Neuron (in vitro differentiated cells): ENCODE results near the gene CEP131.

ENCODE experiments used
- H2AFZ ChIP-seq: one replicate; pipeline ENCODE4 v1.6.1; 2013; ENCODE audit warnings: low read depth, mild to moderate bottlenecking, inconsistent platforms, low read length, moderate library complexity
- H3K27me3 ChIP-seq: one replicate; pipeline ENCODE4 v1.6.1; 2013; ENCODE audit warnings: low read length; ENCODE audit not compliant: insufficient read depth
- H3K36me3 ChIP-seq: one replicate; pipeline ENCODE4 v1.6.1; 2013; ENCODE audit warnings: low read length; ENCODE audit not compliant: insufficient read depth
- H3K4me1 ChIP-seq: one replicate; pipeline ENCODE4 v1.6.1; 2013; ENCODE audit warnings: low read length; ENCODE audit not compliant: insufficient read depth
- H3K4me3 ChIP-seq: 2 replicates; pipeline ENCODE4 v1.5.1; 2013; ENCODE audit warnings: mild to moderate bottlenecking, low read length, moderate library complexity
- H3K9me3 ChIP-seq: one replicate; pipeline ENCODE4 v1.6.1; 2013; ENCODE audit warnings: low read length

CEP131 gene

DNA sequence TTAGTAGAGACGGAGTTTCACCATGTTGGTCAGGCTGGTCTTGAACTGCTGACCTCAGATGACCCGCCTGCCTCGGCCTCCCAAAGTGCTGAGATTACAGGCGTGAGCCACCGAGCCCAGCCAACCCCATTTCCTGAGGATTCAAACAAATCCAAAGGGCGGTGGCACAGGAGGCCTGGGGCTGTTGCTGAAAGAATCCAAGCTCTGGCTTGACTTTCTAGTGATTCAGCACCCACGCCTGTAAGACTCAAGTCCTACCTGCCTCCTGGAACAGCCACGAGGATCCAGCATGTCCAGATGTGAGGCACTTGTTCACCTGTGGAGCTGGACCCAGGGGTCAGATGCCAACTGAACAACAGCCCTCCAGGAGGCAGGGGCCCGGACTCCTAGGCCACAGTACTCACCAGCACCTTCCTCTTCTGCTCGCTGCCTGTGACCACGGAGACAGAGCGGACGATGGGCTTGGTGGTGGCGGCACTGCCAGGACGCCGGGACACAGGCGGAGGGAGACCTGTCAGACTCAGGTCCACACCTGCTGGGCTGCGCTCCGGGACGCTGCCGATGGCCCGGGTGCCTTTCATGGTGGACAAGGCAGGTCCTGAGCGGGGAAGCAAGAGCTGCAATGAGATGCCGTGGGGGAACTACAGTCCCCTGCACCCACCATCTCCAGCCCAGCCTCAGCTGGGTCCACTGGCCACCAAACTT is 3.1 kb downstream of the CEP131 start:
- H3K36me3 ChIP-seq: peaks cover 34% of the 10 kb centered on the region
- no peaks in the 10 kb centered on the region for H3K27me3 ChIP-seq
- H3K4me1 ChIP-seq: peaks cover 15% of the 10 kb centered on the region
- H3K4me3 ChIP-seq: no peak overlapping the region
- no peak overlapping the region for H2AFZ ChIP-seq
- no peaks in the 10 kb centered on the region for H3K9me3 ChIP-seq

DNA sequence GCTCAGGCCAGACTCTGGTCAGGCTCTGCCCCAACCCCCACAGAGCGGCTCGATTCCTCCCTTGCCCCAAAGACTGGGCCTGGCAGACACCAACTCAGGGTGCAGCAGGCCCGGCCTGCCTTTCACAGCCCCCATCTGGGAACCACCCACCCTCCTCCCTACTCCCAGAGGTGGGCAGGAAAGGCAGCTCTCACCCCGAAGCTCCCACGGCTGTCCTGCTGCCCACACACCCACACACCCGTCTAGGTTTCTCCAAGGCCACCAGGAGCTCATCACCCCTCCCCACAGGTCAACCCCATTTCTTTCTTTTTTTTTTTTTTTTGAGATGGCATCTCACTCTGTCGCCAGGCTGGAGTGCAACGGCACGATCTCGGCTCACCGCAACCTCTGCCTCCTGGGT is 3.8 kb downstream of the CEP131 start:
- Histone ChIP-seq H3K36me3 (peaks cover 34% of the 10 kb centered on the region), H3K27me3 (no peaks in the 10 kb centered on the region), H3K4me3 (no peak overlapping the region), H3K4me1 (peaks cover 15% of the 10 kb centered on the region), H3K9me3 (no peaks in the 10 kb centered on the region), H2AFZ (no peak overlapping the region)

DNA sequence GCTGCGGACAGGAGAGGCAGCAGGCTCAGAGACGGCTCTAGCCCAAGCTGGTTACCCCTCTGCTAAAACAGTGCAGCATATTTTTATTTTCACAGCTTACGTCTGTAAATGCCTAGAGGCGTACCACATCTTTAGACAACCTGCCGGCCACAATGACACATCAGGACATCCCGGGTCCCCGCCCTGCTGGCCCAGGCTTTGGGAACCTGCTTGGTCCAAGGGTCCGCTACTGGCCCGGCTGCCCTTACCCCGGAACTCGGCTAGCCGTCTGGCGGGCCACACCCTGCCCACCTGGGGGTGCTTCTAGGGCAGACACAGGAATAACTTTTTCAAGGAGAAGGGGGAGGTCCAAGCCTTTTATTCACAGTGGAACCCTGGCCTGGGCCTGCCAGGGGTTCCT is 4.3 kb downstream of the CEP131 start:
- Histone ChIP-seq H3K36me3 (peaks cover 34% of the 10 kb centered on the region), H2AFZ (no peak overlapping the region), H3K4me1 (peaks cover 13% of the 10 kb centered on the region), H3K27me3 (no peaks in the 10 kb centered on the region), H3K9me3 (no peaks in the 10 kb centered on the region), H3K4me3 (no peak overlapping the region)

DNA sequence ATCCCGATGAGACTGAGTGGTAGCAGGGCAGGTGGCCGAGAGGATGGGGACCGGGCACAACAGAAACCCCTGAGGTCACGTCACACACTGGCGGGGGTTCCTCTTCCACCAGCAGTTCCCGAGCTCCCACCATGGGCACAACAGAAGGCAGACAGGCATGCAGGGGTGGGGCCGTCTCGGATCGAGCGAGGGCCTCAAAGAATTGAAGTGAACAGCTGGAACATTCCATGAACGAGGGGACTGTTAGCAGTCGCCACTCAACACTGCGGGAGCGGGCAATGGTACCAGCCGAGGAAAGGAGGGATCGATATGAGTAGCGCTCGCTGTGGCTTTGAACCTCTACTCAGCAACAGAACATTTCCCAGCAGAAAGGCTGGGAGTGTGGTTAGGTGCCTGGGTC is 5.3 kb downstream of the CEP131 start:
- Histone ChIP-seq H3K36me3 (peaks cover 34% of the 10 kb centered on the region), H3K9me3 (no peaks in the 10 kb centered on the region), H3K4me3 (no peak overlapping the region), H3K27me3 (no peaks in the 10 kb centered on the region), H2AFZ (no peak overlapping the region), H3K4me1 (peaks cover 13% of the 10 kb centered on the region)

DNA sequence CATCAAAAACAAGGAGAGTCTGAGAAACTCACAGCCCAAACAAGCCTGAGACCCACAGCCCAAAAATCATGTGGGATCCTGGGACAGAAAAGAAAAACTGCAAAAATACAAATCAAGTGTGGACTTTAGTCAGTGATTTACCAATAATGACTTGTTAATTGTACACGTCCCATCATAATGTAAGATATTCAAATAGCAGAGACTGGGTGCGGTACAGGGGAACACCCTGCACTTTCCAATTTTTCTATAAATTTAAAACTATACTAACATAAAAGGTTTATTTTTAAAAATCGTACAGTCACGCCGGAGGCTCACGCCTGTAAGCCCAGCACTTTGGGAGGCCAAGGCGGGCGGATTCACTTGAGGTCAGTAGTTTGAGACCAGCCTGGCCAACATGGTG is 8.8 kb downstream of the CEP131 start:
- H3K36me3 ChIP-seq: peaks cover 29% of the 10 kb centered on the region
- no peak overlapping the region for H3K4me3 ChIP-seq

DNA sequence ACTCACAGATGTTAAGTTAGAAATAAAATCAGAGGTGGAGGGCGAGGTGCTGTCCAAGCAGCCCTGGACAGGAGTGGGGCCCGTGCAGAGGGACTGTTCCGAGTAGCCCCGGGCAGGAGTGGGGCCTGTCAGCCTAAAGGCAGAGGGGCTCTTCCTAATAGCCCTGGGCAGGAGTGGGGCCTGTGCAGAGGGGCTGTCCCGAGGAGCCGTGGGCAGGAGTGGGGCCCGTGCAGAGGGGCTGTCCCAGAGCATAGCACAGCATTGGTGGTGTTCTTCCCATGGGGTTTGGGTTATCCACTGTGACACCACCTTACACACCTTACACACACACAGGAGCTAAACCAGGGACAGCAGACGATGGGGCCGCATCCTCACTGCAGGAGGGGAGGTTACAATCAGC is 10.4 kb downstream of the CEP131 start:
- H3K4me1 ChIP-seq: no peaks in the 10 kb centered on the region
- H3K36me3 ChIP-seq: peaks cover 20% of the 10 kb centered on the region
- no peak overlapping the region for H3K4me3 ChIP-seq
- no peaks in the 10 kb centered on the region for H3K9me3 ChIP-seq
- no peaks in the 10 kb centered on the region for H3K27me3 ChIP-seq
- no peak overlapping the region for H2AFZ ChIP-seq

More for the DNA sequence above, 8.8 kb downstream of the CEP131 start:
- Histone ChIP-seq H3K9me3 (no peaks in the 10 kb centered on the region), H3K4me1 (no peaks in the 10 kb centered on the region), H2AFZ (no peak overlapping the region), H3K27me3 (no peaks in the 10 kb centered on the region)

DNA sequence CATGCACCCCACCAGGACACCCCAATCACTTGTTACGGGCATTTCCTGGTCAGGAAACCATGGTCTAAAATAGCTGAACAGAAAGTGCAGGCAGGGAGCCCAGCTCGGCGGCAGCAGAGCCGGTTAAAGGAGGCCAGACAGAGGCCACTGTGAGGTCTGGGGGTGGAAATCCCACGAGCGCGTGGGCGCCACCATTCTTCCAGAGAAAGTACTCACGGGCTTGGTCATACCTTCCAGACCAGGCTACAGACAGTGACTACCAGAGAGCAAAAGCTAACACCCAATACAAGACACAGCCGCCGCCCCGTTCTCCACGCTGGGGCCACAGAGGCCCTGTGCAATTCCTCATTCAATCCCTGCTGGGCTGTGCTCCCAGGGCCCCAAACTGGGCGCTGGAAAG is 11.9 kb downstream of the CEP131 start:
- Histone ChIP-seq H3K4me1 (no peaks in the 10 kb centered on the region), H2AFZ (no peak overlapping the region), H3K27me3 (no peaks in the 10 kb centered on the region), H3K9me3 (no peaks in the 10 kb centered on the region), H3K36me3 (peaks cover 17% of the 10 kb centered on the region), H3K4me3 (no peak overlapping the region)

DNA sequence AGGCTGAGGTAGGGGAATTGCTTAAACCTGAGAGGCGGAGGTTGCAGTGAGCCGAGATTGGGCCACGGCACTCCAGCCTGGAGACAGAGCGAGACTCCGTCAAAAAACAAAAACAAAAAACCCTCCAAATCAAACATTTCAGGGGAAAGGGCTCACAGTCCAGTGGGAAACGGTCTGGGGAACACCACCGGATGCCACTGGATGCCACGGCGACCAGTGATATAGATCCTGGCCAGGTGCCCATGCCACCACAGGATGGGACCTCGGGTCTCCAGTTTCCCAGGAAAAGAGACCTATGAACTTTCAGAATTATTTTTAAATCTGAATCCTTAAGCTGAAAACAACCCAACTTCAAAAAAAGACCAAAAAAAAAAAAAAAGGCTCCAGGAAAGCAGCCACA is 12.3 kb downstream of the CEP131 start:
- Histone ChIP-seq H3K36me3 (peaks cover 19% of the 10 kb centered on the region), H3K27me3 (no peaks in the 10 kb centered on the region), H2AFZ (no peak overlapping the region), H3K9me3 (no peaks in the 10 kb centered on the region), H3K4me3 (no peak overlapping the region), H3K4me1 (no peaks in the 10 kb centered on the region)

DNA sequence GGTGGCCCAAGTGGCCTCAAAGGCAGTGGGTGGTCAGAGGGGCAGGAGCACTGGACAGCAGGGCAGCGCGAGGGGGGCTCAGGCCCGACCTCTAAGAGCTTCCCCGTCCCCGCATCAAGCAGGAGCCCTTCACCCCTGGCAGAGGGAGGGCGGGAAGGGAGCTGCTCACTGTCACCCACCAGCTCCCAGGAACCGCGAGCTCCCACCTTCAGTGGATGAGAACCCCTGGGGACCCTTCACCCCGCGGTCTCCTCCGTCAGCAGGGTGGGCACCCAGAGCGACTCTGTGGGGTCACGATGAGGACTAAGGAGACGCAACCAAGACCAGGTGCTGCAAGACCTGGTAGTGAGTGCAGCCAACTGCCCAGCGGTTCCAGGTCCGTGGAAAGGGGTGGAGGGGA is 13.6 kb downstream of the CEP131 start:
- no peak overlapping the region for H3K4me3 ChIP-seq
- no peaks in the 10 kb centered on the region for H3K27me3 ChIP-seq
- no peak overlapping the region for H2AFZ ChIP-seq
- no peaks in the 10 kb centered on the region for H3K4me1 ChIP-seq
- H3K36me3 ChIP-seq: peaks cover 27% of the 10 kb centered on the region
- no peaks in the 10 kb centered on the region for H3K9me3 ChIP-seq

DNA sequence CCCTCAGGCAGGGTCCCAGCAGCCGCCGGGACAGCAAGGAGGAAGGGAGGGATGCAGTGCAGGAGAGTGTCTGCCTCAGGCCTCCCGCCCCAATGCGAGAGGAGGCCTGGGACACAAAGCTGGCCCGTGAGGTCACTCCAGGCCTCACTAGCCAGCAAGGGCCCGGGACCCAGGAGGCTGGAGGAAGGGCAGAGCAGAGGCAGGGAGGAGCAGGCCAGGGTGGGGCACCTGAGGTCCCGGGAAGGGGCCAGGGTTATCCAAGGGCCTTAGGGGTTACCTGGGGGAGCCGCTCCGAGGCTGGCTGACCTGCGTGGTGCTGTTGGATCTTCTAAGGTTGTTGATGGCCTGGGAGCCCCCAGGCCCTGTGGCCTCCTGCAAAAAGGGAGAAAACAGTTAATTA is 14.1 kb downstream of the CEP131 start:
- Histone ChIP-seq H3K36me3 (peaks cover 31% of the 10 kb centered on the region), H3K4me1 (no peaks in the 10 kb centered on the region), H2AFZ (no peak overlapping the region), H3K9me3 (no peaks in the 10 kb centered on the region), H3K4me3 (no peak overlapping the region), H3K27me3 (no peaks in the 10 kb centered on the region)

DNA sequence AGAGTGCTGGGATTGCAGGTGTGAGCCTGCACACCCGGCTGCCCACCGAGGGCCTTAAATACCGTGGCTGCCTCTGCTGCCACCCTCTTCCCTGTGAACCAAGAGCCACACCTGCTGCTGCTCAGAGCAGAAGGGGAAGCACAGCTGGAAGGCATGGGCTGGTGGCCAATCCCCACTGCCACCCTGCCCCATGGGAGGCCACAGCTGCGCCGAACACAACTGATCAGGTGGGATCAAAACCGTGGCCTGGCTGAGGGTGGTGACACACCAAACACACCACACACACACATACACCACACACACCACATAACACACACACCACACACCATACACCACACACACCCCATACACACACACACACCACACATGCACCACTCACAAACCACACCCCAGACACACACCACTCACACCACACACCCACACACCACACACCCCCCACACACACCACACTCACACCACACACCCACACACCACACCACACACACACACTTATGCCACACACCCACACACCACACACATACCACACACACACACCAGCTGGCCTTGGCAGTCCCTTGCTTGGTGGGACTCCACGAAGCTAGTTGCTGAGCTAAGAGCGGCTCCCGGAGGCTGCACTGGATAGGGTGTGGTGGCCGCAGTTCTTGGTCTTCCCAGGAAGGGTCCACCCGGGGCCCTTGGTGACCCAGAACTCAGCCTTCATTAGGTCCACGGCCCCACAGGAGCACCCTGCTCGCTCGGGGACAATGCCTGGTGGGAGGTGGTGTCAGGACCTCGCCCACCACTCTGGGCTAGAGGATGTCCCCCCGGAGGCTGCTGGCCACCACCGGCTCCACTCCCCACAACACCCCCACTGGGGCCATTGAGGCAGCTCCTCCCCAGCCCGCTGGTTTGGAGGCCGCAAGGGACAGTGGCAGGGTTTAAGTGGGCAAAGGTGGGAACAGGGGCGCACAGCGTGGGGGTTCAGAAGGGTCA is 14.9 kb downstream of the CEP131 start:
- Histone ChIP-seq H3K4me3 (no peak overlapping the region), H3K9me3 (no peaks in the 10 kb centered on the region), H3K27me3 (no peaks in the 10 kb centered on the region), H3K36me3 (peaks cover 39% of the 10 kb centered on the region), H3K4me1 (no peaks in the 10 kb centered on the region), H2AFZ (no peak overlapping the region)

DNA sequence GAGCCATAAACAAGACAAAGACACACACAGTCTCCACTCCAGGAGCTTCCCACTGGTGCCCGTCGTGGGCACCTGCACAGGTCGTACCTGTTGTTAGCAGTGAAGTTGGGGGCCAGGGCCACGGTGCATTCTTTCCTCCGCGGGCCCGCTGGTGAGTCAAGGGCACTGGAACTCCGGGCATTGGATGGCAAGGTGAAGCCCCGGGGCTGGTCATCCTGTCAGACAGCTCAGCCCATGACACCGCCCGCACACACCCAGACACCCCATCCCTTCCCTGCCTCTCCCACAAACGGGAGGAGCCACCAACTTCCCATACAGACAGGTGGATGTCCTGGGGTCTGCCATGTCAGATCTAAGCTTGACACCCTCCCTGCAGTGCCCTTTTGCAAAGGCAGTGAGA is 16.1 kb downstream of the CEP131 start:
- no peaks in the 10 kb centered on the region for H3K9me3 ChIP-seq
- H3K4me1 ChIP-seq: no peaks in the 10 kb centered on the region
- no peaks in the 10 kb centered on the region for H3K27me3 ChIP-seq
- H3K4me3 ChIP-seq: no peak overlapping the region
- H2AFZ ChIP-seq: no peak overlapping the region
- peaks cover 39% of the 10 kb centered on the region for H3K36me3 ChIP-seq

DNA sequence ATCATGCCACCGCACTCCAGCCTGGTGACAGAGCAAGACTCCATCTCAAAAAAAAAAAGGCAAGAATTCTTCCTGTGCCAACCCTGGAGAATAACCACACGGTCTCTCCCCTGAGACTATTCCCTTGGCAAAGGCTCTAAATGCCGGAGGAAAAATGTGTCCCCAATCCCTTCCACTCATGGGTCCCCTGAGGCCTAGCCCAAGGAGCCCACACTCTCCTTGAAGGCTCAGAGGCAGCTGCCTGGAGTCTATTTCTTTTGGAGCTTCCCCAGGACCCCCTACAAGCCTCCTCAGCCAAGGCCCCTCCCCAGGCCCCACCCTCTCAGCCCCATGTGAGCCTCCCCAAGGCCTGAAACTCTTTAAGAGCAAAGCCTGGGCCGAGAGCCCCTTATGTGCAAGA is 16.6 kb downstream of the CEP131 start:
- no peak overlapping the region for H2AFZ ChIP-seq
- no peaks in the 10 kb centered on the region for H3K27me3 ChIP-seq
- peaks cover 38% of the 10 kb centered on the region for H3K36me3 ChIP-seq
- H3K9me3 ChIP-seq: no peaks in the 10 kb centered on the region
- H3K4me3 ChIP-seq: no peak overlapping the region
- no peaks in the 10 kb centered on the region for H3K4me1 ChIP-seq
